Upper lobe of left lung (tissue), 4 donors: ENCODE results near the gene KIF4A.

Experiments used
- CTCF ChIP-seq, 6 experiments: fragments of 450-650 bp in 4 of 6; fragments of 200-600 bp in 2 of 6; sonication (generic) in 2 of 6; IDR thresholded peaks; one replicate each; pipeline ENCODE4 v1.5.1; 2016 to 2019; ENCODE audit warnings: antibody characterized with exemption in 6 of 6
- POLR2A ChIP-seq, 4 donors: fragments of 450-650 bp; IDR thresholded peaks; one replicate each; pipeline ENCODE4 v1.5.1; 2016 to 2017; ENCODE audit warnings: antibody characterized with exemption in 4 of 4, mild to moderate bottlenecking in 2 of 4

- TF ChIP-seq CTCF (IDR thresholded peaks at IDR 0.05) (no peak), POLR2A (IDR thresholded peaks at IDR 0.05) (no peak)
Measured at GRCh38 chrX:70268034-70268433, 21.9 kb upstream of the KIF4A start, which contains the start of gene ARR3.
